GM23338 (cell line): ENCODE measurements around the gene CAMSAP1. TPM values are rescaled to one million over a fixed set of nuclear protein-coding genes. Genes with fewer than 3 reads are reported as not detected.

Experiments
- ATAC-seq: fragments of 200-7000 bp; cut with Tn5 transposase; 3 replicates; pipeline ENCODE4 v1.9.1; 2020
- DNase-seq: peaks from one replicate; pipeline ENCODE4 v3.0.0-alpha.2; 2015; ENCODE audit warnings: low spot score
- H2AFZ ChIP-seq: fragments of 200-600 bp; sonication (generic); 2 replicates; pipeline ENCODE4 v1.8.0; 2016; ENCODE audit warnings: antibody characterized with exemption, mild to moderate bottlenecking, moderate library complexity
- H3F3A ChIP-seq: fragments of 200-600 bp; sonication (generic); replicated peaks from 2 replicates; pipeline ENCODE4 v1.8.0; 2017; ENCODE audit warnings: antibody characterized with exemption, mixed run types, low read depth
- H3K27ac ChIP-seq: fragments of 200-600 bp; sonication (generic); 2 replicates; pipeline ENCODE4 v1.6.1; 2016; ENCODE audit warnings: low read depth
- H3K27me3 ChIP-seq: fragments of 200-600 bp; sonication (generic); 2 replicates; pipeline ENCODE4 v1.8.0; 2016; ENCODE audit warnings: mild to moderate bottlenecking, mixed run types, moderate library complexity; ENCODE audit not compliant: insufficient read depth
- H3K36me3 ChIP-seq: fragments of 200-600 bp; sonication (generic); 2 replicates; pipeline ENCODE4 v1.8.0; 2016; ENCODE audit warnings: mild to moderate bottlenecking; ENCODE audit not compliant: insufficient read depth
- H3K4me1 ChIP-seq: fragments of 200-600 bp; sonication (generic); 2 replicates; pipeline ENCODE4 v1.8.0; 2016; ENCODE audit warnings: mild to moderate bottlenecking, moderate library complexity; ENCODE audit not compliant: insufficient read depth
- H3K4me2 ChIP-seq: fragments of 200-600 bp; sonication (generic); 2 replicates; pipeline ENCODE4 v1.7.1; 2017; ENCODE audit warnings: mixed run types
- H3K4me3 ChIP-seq: fragments of 200-600 bp; sonication (generic); 2 replicates; pipeline ENCODE4 v1.6.1; 2016; ENCODE audit warnings: mixed run types
- H3K79me2 ChIP-seq: fragments of 200-600 bp; sonication (generic); replicated peaks from 2 replicates; pipeline ENCODE4 v1.8.0; 2017; ENCODE audit warnings: mild to moderate bottlenecking; ENCODE audit not compliant: insufficient read depth
- H3K9me2 ChIP-seq: fragments of 200-600 bp; sonication (generic); 2 replicates; pipeline ENCODE4 v1.8.0; 2017; ENCODE audit not compliant: insufficient read depth
- H4K20me1 ChIP-seq: fragments of 200-600 bp; sonication (generic); replicated peaks from 2 replicates; pipeline ENCODE4 v1.8.0; 2017; ENCODE audit warnings: mild to moderate bottlenecking; ENCODE audit not compliant: insufficient read depth
- H3K27ac Mint-ChIP-seq: 2 replicates; pipeline ENCODE4 v1.8.0; 2020; ENCODE audit warnings: inconsistent platforms, mild to moderate bottlenecking, moderate library complexity, mixed read lengths
- H3K27me3 Mint-ChIP-seq: 3 replicates; pipeline ENCODE4 v1.8.0; 2022; ENCODE audit warnings: low read depth, mild to moderate bottlenecking, moderate library complexity, mixed read lengths, inconsistent platforms; ENCODE audit not compliant: insufficient read depth, poor library complexity
- H3K36me3 Mint-ChIP-seq: 3 replicates; pipeline ENCODE4 v1.8.0; 2021; ENCODE audit warnings: low read depth, mild to moderate bottlenecking, inconsistent platforms, moderate library complexity, mixed read lengths
- H3K4me1 Mint-ChIP-seq: 3 replicates; pipeline ENCODE4 v1.8.0; 2020; ENCODE audit warnings: mild to moderate bottlenecking, inconsistent platforms, mixed read lengths
- H3K4me3 Mint-ChIP-seq: 3 replicates; pipeline ENCODE4 v1.8.0; 2021; ENCODE audit warnings: moderate library complexity, mild to moderate bottlenecking, inconsistent platforms, mixed read lengths
- H3K9me3 Mint-ChIP-seq: 3 replicates; pipeline ENCODE4 v1.8.0; 2020; ENCODE audit warnings: moderate library complexity, mild to moderate bottlenecking, inconsistent platforms, mixed read lengths
- CREB1 ChIP-seq: fragments of 250-450 bp; sonication (Bioruptor Pico); IDR thresholded peaks from 2 replicates; pipeline ENCODE4 v1.5.0; 2020; ENCODE audit warnings: low read depth, mild to moderate bottlenecking, moderate library complexity
- CTCF ChIP-seq, 2 experiments: fragments of 200-600 bp in 1 of 2; sonication (generic) in 1 of 2; conservative IDR thresholded peaks; 2 replicates each; pipeline versions ENCODE4 v1.5.1 to v1.6.1; 2016 to 2017; ENCODE audit warnings: antibody characterized with exemption in 2 of 2, low read depth in 2 of 2, mild to moderate bottlenecking in 2 of 2, moderate library complexity in 1 of 2
- EZH2 ChIP-seq: fragments of 200-600 bp; sonication (generic); IDR thresholded peaks from one replicate; pipeline ENCODE4 v1.8.0; 2017; ENCODE audit warnings: antibody characterized with exemption, mild to moderate bottlenecking, low read depth; ENCODE audit not compliant: unreplicated experiment
- EZH2phosphoT487 ChIP-seq: fragments of 200-600 bp; sonication (generic); IDR thresholded peaks from one replicate; pipeline ENCODE4 v1.8.1; 2018; ENCODE audit warnings: antibody characterized with exemption; ENCODE audit not compliant: unreplicated experiment
- JUNB ChIP-seq: IDR thresholded peaks from one replicate; pipeline ENCODE4 v1.6.1; 2016; ENCODE audit warnings: antibody characterized with exemption; ENCODE audit not compliant: unreplicated experiment
- NANOG ChIP-seq: IDR thresholded peaks from 2 replicates; pipeline ENCODE4 v1.6.1; 2016; ENCODE audit warnings: antibody characterized with exemption, borderline replicate concordance
- POLR2AphosphoS5 ChIP-seq: IDR thresholded peaks from 2 replicates; pipeline ENCODE4 v1.6.1; 2016; ENCODE audit warnings: antibody characterized with exemption, low read depth
- REST ChIP-seq: IDR thresholded peaks from one replicate; pipeline ENCODE4 v1.6.1; 2018; ENCODE audit warnings: antibody characterized with exemption; ENCODE audit not compliant: unreplicated experiment
- STAT1 ChIP-seq: IDR thresholded peaks from one replicate; pipeline ENCODE4 v1.6.1; 2016; ENCODE audit warnings: antibody characterized with exemption; ENCODE audit not compliant: unreplicated experiment
- ZNF114 ChIP-seq: fragments of 250-450 bp; sonication (Bioruptor Pico); IDR thresholded peaks from 2 replicates; pipeline ENCODE4 v1.5.0; 2020; ENCODE audit warnings: mild to moderate bottlenecking, moderate library complexity
- ZNF331 ChIP-seq: fragments of 250-450 bp; sonication (Bioruptor Pico); IDR thresholded peaks from 2 replicates; pipeline ENCODE4 v1.5.0; 2020; ENCODE audit warnings: low read depth, mild to moderate bottlenecking, moderate library complexity
- ZNF462 ChIP-seq: fragments of 250-450 bp; sonication (Bioruptor Pico); IDR thresholded peaks from 2 replicates; pipeline ENCODE4 v1.5.0; 2020; ENCODE audit warnings: mild to moderate bottlenecking, moderate library complexity
- polyA plus RNA-seq: library from polyadenylated mRNA; unstranded; fragments of >200 nt; fragmentation: Nextera tagmentation; extraction: Ambion mirVana; gene quantifications from 2 replicates; pipeline ENCODE4 v1.2.1, GENCODE V29; 2016
- total RNA-seq: library from RNA; depleted of rRNA; stranded (reverse); fragments of >200 nt; shearing (Covaris generic); gene quantifications from 2 replicates; pipeline ENCODE4 v1.2.3, GENCODE V29; 2014

CAMSAP1 gene
- total and polyA plus RNA-seq, 2 experiments from 2014 or later = 6.9 to 75.4 TPM

- H3K27me3 Mint-ChIP-seq = peaks cover 21% of the 10 kb centered on the region
- Histone ChIP-seq H3K36me3 (no peaks in the 10 kb centered on the region), H2AFZ (no peak overlapping the region), H3K9me2 (no peaks in the 10 kb centered on the region), H3K4me2 (no peak overlapping the region), H4K20me1 (no peaks in the 10 kb centered on the region), H3F3A (0 out of 2 replicates have a peak, but pooled peaks cover 2% of the 10 kb centered on the region), H3K4me1 (no peaks in the 10 kb centered on the region), H3K4me3 (no peak overlapping the region), H3K79me2 (no peaks in the 10 kb centered on the region), H3K27ac (no peak overlapping the region), H3K27me3 (no peaks in the 10 kb centered on the region)
- no peak overlapping the region for H3K4me3 Mint-ChIP-seq
- DNase-seq (no peak), ATAC-seq (no peak)
- TF ChIP-seq EZH2phosphoT487 = no peak
- no peak for TF ChIP-seq POLR2AphosphoS5
- TF ChIP-seq ZNF331 = no peak
- no peak for TF ChIP-seq JUNB
- no peak for TF ChIP-seq CREB1
- TF ChIP-seq ZNF114 = no peak
- TF ChIP-seq STAT1 = no peak
- no peak for TF ChIP-seq NANOG
- no peak for TF ChIP-seq CTCF (conservative IDR thresholded peaks at IDR 0.05; ENCODE audit: low read depth in 2 of 2)
- no peak for TF ChIP-seq EZH2
- no peak for TF ChIP-seq REST
- no peak for TF ChIP-seq ZNF462
- H3K27ac Mint-ChIP-seq = no peak overlapping the region
- peaks cover 5% of the 10 kb centered on the region; the same call in 1 of the 3 replicates for H3K4me1 Mint-ChIP-seq
- peaks cover 11% of the 10 kb centered on the region; the same call in 2 of the 3 replicates for H3K36me3 Mint-ChIP-seq
- no peaks in the 10 kb centered on the region for H3K9me3 Mint-ChIP-seq
These were observed 18.3 kb upstream of the CAMSAP1 start for GRCh38 chr9:135925496-135926133.
